OCI-LY7 (cell line): ENCODE measurements around the gene CDC34. TPM values are rescaled to one million over a fixed set of nuclear protein-coding genes. Genes with fewer than 3 reads are reported as not detected.

Source experiments
- BruUV-seq: library from RNA; stranded (reverse); fragments of 400-500 nt; replicated peaks from 2 replicates; lab custom pipeline; 2021; lab: Mats Ljungman, UMichigan
- CTCF ChIA-PET: fragments of 300-600 bp; sonication (Branson Sonifier 250); formaldehyde crosslinking; loops from one replicate; lab custom pipeline; 2022; ENCODE audit warnings: antibody characterized with exemption; ENCODE audit not compliant: unreplicated experiment; lab: Charles Lee
- POLR2A ChIA-PET: fragments of 300-600 bp; sonication (Branson Sonifier 250); formaldehyde crosslinking; loops from one replicate; lab custom pipeline; 2022; ENCODE audit warnings: antibody characterized with exemption; lab: Charles Lee
- DNase-seq: peaks from one replicate; pipeline ENCODE4 v3.0.0-alpha.2; 2015; ENCODE audit warnings: low spot score
- H2AFZ ChIP-seq: fragments of 200-600 bp; sonication (generic), shearing (Covaris generic); 2 replicates; pipeline ENCODE4 v1.6.1; 2014; ENCODE audit warnings: mild to moderate bottlenecking, antibody characterized with exemption, low read length, moderate library complexity
- H3K27ac ChIP-seq: fragments of 200-600 bp; sonication (generic); 2 replicates; pipeline ENCODE4 v1.5.1; 2014; ENCODE audit warnings: mixed run types, low read depth, mild to moderate bottlenecking, moderate library complexity, low read length, inconsistent platforms; ENCODE audit not compliant: poor library complexity, severe bottlenecking
- H3K36me3 ChIP-seq: fragments of 200-600 bp; sonication (generic); 2 replicates; pipeline ENCODE4 v1.6.1; 2014; ENCODE audit warnings: mild to moderate bottlenecking, antibody characterized with exemption, low read length, moderate library complexity, mixed read lengths; ENCODE audit not compliant: insufficient read depth
- H3K4me1 ChIP-seq: fragments of 200-600 bp; sonication (generic); 2 replicates; pipeline ENCODE4 v1.5.1; 2014; ENCODE audit warnings: mild to moderate bottlenecking, low read length; ENCODE audit not compliant: insufficient read depth, poor library complexity, severe bottlenecking
- H3K4me2 ChIP-seq: fragments of 200-600 bp; sonication (generic); 2 replicates; pipeline ENCODE4 v1.6.1; 2014; ENCODE audit warnings: mild to moderate bottlenecking, low read length
- H3K4me3 ChIP-seq: fragments of 200-600 bp; sonication (generic); 2 replicates; pipeline ENCODE4 v1.5.1; 2014; ENCODE audit warnings: mild to moderate bottlenecking, low read depth, low read length; ENCODE audit not compliant: poor library complexity, severe bottlenecking
- H3K79me2 ChIP-seq: fragments of 200-600 bp; sonication (generic); 2 replicates; pipeline ENCODE4 v1.6.1; 2016; ENCODE audit warnings: low read depth, mild to moderate bottlenecking, low read length, moderate library complexity, mixed read lengths; ENCODE audit not compliant: insufficient read depth
- H3K9me2 ChIP-seq: fragments of 200-600 bp; sonication (generic); 2 replicates; pipeline ENCODE4 v1.6.1; 2016; ENCODE audit warnings: mild to moderate bottlenecking, low read length, mixed read lengths; ENCODE audit not compliant: insufficient read depth
- H3K9me3 ChIP-seq: fragments of 200-600 bp; sonication (generic); 2 replicates; pipeline ENCODE4 v1.6.1; 2014; ENCODE audit warnings: mild to moderate bottlenecking, mixed run types, low read length, mixed read lengths
- H4K20me1 ChIP-seq: fragments of 200-600 bp; sonication (generic); 2 replicates; pipeline ENCODE4 v1.6.1; 2014; ENCODE audit warnings: mild to moderate bottlenecking, antibody characterized with exemption, low read length, moderate library complexity, mixed read lengths; ENCODE audit not compliant: insufficient read depth
- EZH2phosphoT487 ChIP-seq: fragments of 200-600 bp; sonication (generic); IDR thresholded peaks from 2 replicates; pipeline ENCODE4 v1.6.1; 2018; ENCODE audit warnings: low read depth, borderline replicate concordance, mild to moderate bottlenecking, mixed run types, antibody characterized with exemption, low read length, moderate library complexity, mixed read lengths
- intact Hi-C: fragments of 100-400 bp; cut with micrococcal nuclease; formaldehyde crosslinking; loops from one replicate; pipeline ENCODE4 v1.10.0; 2022; ENCODE audit not compliant: unreplicated experiment
- total RNA-seq, 2 experiments: library from RNA; depleted of rRNA in 1 of 2; stranded (reverse); fragments of >200 nt in 1 of 2; shearing (Covaris generic) in 1 of 2; gene quantifications; 2 replicates each; pipeline ENCODE4 v1.2.3, GENCODE V29; 2014 to 2022
- TF ChIP-seq, protein P1 (sequence below): fragments of 200-600 bp; sonication (generic); conservative IDR thresholded peaks from 2 replicates; pipeline ENCODE4 v1.5.1; 2014; ENCODE audit warnings: mild to moderate bottlenecking, antibody characterized with exemption, low read length, moderate library complexity, mixed read lengths

The CDC34 gene
- total RNA-seq, 2 experiments from 2014 or later: 58.2 to 77.2 TPM

DNA sequence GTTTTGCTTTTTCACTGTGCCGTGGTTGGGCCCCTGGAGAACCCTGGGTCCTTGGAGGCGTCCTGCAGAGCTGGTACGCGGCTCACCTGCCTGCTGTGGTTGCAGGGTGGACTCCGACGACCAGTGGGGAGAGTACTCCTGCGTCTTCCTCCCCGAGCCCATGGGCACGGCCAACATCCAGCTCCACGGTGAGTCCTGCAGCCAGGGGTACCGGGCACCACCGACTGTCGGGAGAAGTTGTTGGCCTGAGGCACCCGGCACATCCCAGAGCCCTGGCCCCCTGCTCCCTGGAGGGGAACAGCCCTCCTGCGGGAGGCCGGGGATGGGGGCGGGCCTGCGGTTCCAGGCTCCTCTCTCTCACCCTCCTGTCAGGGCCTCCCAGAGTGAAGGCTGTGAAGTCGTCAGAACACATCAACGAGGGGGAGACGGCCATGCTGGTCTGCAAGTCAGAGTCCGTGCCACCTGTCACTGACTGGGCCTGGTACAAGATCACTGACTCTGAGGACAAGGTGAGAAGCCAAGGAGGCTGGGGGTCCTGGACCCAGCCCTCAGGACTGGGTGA lies 48.8 kb downstream of the CDC34 start:
- Histone ChIP-seq H3K4me3 (no peak overlapping the region), H3K4me1 (peaks cover 5% of the 10 kb centered on the region), H3K79me2 (peaks cover 24% of the 10 kb centered on the region), H2AFZ (no peak overlapping the region), H3K9me3 (no peaks in the 10 kb centered on the region), H3K4me2 (no peak overlapping the region), H3K36me3 (peaks cover 50% of the 10 kb centered on the region), H4K20me1 (no peaks in the 10 kb centered on the region; the same call in 1 of the 2 replicates), H3K9me2 (no peaks in the 10 kb centered on the region), H3K27ac (no peak overlapping the region)
- no TSS peak for BruUV-seq
- no peak for TF ChIP-seq EZH2phosphoT487
- TF ChIP-seq, protein P1, sequence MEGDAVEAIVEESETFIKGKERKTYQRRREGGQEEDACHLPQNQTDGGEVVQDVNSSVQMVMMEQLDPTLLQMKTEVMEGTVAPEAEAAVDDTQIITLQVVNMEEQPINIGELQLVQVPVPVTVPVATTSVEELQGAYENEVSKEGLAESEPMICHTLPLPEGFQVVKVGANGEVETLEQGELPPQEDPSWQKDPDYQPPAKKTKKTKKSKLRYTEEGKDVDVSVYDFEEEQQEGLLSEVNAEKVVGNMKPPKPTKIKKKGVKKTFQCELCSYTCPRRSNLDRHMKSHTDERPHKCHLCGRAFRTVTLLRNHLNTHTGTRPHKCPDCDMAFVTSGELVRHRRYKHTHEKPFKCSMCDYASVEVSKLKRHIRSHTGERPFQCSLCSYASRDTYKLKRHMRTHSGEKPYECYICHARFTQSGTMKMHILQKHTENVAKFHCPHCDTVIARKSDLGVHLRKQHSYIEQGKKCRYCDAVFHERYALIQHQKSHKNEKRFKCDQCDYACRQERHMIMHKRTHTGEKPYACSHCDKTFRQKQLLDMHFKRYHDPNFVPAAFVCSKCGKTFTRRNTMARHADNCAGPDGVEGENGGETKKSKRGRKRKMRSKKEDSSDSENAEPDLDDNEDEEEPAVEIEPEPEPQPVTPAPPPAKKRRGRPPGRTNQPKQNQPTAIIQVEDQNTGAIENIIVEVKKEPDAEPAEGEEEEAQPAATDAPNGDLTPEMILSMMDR: no peak
- POLR2A ChIA-PET: no interaction called here
- no peak for DNase-seq
- CTCF ChIA-PET: no interaction called here
- intact Hi-C loops: no loop called here

GRCh38 chr19:581399-582111 lies 50.0 kb downstream of the CDC34 start:
- H3K27ac ChIP-seq: no peak overlapping the region
- H3K4me2 ChIP-seq: no peak overlapping the region
- H3K9me3 ChIP-seq: no peaks in the 10 kb centered on the region
- no peak overlapping the region for H3K4me3 ChIP-seq
- H4K20me1 ChIP-seq: no peaks in the 10 kb centered on the region; the same call in 1 of the 2 replicates
- H3K4me1 ChIP-seq: no peaks in the 10 kb centered on the region
- no peak for TF ChIP-seq EZH2phosphoT487
- TF ChIP-seq, protein P1: no peak
- no peaks in the 10 kb centered on the region for H3K9me2 ChIP-seq
- H3K36me3 ChIP-seq: peaks cover 44% of the 10 kb centered on the region
- BruUV-seq: no TSS peak
- ChIA-PET POLR2A (no interaction called here), CTCF (no interaction called here)
- DNase-seq: no peak
- H2AFZ ChIP-seq: no peak overlapping the region
- peaks cover 13% of the 10 kb centered on the region for H3K79me2 ChIP-seq
- intact Hi-C loops: no loop called here
